ENCODE data around the gene NAV1.

DNA sequence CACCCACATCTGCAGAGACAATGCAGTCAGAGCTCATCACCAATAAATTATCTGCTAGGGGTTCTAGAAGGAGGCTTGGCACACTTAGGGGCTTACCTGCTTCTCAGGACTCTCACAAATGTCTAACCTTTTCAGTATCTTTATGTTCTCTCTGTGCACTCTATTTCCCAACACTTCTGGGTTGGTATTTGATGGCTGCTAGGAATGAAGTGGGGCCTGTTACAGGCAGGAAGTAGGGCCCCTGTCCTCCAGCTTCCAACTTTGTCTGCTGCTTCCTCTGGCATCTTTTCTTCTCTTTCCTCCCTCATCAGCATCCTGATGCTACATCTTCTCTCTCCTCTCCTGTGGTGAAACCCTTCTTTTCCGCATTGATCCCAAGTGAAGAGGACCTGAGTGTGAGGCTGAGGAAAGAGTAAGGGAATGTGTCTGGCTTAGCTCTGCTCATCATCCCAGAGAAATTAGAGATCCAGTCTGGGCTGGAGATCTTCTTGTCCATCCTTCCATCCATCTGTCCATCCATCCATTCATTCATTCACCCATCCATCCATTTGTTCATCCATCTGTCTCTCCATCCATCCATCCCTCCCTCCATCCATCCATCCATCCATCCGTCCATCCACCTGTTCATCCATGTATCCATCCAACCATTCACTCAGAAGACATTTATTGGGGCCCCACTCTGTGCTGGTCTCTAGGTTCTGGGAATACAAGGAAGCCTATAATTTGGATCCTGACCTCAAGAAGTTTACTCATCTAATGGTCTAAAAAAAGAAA, 29.1 kb upstream of the NAV1 start:
- TF ChIP-seq, protein P1, sequence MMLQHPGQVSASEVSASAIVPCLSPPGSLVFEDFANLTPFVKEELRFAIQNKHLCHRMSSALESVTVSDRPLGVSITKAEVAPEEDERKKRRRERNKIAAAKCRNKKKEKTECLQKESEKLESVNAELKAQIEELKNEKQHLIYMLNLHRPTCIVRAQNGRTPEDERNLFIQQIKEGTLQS (IDR thresholded peaks at IDR 0.05; ENCODE audit: insufficient read depth, low read depth, low read length): no peak
- TF ChIP-seq, protein P2, sequence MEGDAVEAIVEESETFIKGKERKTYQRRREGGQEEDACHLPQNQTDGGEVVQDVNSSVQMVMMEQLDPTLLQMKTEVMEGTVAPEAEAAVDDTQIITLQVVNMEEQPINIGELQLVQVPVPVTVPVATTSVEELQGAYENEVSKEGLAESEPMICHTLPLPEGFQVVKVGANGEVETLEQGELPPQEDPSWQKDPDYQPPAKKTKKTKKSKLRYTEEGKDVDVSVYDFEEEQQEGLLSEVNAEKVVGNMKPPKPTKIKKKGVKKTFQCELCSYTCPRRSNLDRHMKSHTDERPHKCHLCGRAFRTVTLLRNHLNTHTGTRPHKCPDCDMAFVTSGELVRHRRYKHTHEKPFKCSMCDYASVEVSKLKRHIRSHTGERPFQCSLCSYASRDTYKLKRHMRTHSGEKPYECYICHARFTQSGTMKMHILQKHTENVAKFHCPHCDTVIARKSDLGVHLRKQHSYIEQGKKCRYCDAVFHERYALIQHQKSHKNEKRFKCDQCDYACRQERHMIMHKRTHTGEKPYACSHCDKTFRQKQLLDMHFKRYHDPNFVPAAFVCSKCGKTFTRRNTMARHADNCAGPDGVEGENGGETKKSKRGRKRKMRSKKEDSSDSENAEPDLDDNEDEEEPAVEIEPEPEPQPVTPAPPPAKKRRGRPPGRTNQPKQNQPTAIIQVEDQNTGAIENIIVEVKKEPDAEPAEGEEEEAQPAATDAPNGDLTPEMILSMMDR (IDR thresholded peaks at IDR 0.05; ENCODE audit: control extremely low read depth in 1 of 3, insufficient read depth in 1 of 3, low read depth in 1 of 3, low read length in 3 of 3): no peak
- TF ChIP-seq POLR2A (IDR thresholded peaks at IDR 0.05; ENCODE audit: control extremely low read depth in 1 of 2, low read depth in 2 of 2, low read length in 2 of 2) (no peak), EP300 (IDR thresholded peaks at IDR 0.05; ENCODE audit: borderline replicate concordance in 1 of 2, low read depth in 2 of 2, low read length in 2 of 2) (no peak), SUZ12 (IDR thresholded peaks at IDR 0.05; ENCODE audit: low read length) (no peak), POLR2AphosphoS5 (IDR thresholded peaks at IDR 0.05; ENCODE audit: low read depth, low read length) (no peak), JUN (IDR thresholded peaks at IDR 0.05; ENCODE audit: low read depth, low read length) (no peak), NANOG (IDR thresholded peaks at IDR 0.05; ENCODE audit: insufficient read depth, low read depth, low read length, poor library complexity, severe bottlenecking) (no peak), TAF7 (optimal IDR thresholded peaks at IDR 0.05; ENCODE audit: borderline replicate concordance, low read depth, low read length) (no peak), TAF1 (IDR thresholded peaks at IDR 0.05; ENCODE audit: low read depth, low read length) (no peak), MAFK (IDR thresholded peaks at IDR 0.05; ENCODE audit: low read depth, low read length) (no peak), CREB1 (IDR thresholded peaks at IDR 0.05) (no peak)
- TF ChIP-seq, protein P3, sequence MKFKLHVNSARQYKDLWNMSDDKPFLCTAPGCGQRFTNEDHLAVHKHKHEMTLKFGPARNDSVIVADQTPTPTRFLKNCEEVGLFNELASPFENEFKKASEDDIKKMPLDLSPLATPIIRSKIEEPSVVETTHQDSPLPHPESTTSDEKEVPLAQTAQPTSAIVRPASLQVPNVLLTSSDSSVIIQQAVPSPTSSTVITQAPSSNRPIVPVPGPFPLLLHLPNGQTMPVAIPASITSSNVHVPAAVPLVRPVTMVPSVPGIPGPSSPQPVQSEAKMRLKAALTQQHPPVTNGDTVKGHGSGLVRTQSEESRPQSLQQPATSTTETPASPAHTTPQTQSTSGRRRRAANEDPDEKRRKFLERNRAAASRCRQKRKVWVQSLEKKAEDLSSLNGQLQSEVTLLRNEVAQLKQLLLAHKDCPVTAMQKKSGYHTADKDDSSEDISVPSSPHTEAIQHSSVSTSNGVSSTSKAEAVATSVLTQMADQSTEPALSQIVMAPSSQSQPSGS (IDR thresholded peaks at IDR 0.05; ENCODE audit: low read length): no peak

Measured in H1 (cell line).